ENCODE results near the gene SMC4. TPM values are rescaled to one million over a fixed set of nuclear protein-coding genes. Genes with fewer than 3 reads are reported as not detected.
A peak's percentile ranks its signal among the peaks of the same experiment; 100 is the strongest.

The SMC4 gene
- total and polyA plus RNA-seq, 2 of the 8 experiments (the other 6 are each of a cell fraction or from before 2014, with no cell fraction given): 26.6 to 118 TPM

DNA sequence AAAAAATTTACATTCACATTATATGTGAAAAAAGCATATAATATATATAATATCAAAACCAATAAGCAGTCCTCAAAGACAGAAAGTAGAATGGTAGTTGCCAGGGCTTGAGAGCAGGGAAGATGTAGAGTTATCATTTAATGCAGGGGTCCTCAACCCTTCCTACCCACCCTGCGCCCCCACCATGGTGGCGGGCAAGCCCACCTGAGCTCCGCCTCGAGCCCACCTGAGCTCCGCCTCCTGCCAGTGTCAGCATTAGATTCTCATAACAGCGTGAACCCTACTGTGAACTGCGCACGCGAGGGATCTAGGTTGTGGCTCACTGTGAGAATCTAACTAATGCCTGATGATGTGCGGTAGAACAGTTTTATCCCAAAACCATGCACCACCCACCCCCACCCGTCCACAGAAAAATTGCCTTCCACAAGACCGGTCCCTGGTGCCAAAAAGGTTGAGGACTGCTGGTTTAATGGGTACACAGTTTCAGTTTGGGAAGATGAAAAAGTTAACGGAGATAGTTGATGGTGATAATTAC, 47.1 kb downstream of the SMC4 start:
- Histone ChIP-seq H4K8ac (ENCODE audit: extremely low read depth, insufficient read depth, low read length) (peak overlapping the region; percentile 40; the same call in 1 of the 2 replicates), H3K79me1 (ENCODE audit: low read depth, low read length) (no peaks in the 10 kb centered on the region; the same call in 1 of the 2 replicates), H4K20me1 (replicated peaks in 1 of 2; ENCODE audit: control insufficient read depth in 1 of 2, insufficient read depth in 2 of 2, low read length in 2 of 2) (peaks cover 1% of the 10 kb centered on the region in 2 experiments), H3K27ac (ENCODE audit: low read depth, low read length) (no peak overlapping the region), H2BK12ac (ENCODE audit: low read depth, low read length) (no peak overlapping the region), H4K5ac (ENCODE audit: insufficient read length, low read depth, low read length) (no peak overlapping the region), H2BK20ac (ENCODE audit: low read length) (no peak overlapping the region), H3K4me2 (ENCODE audit: insufficient read depth in 1 of 2, low read depth in 2 of 2, low read length in 2 of 2) (peak overlapping the region in 1 of 2 experiments; percentile 41; a peak in 1 of 4 replicates), H2AK5ac (ENCODE audit: low read depth, low read length) (no peak overlapping the region), H3K23ac (ENCODE audit: insufficient read length) (no peak overlapping the region), H3K23me2 (ENCODE audit: low read depth, low read length) (peaks cover 6% of the 10 kb centered on the region), H2AFZ (ENCODE audit: low read length) (no peak overlapping the region), H3K27me3 (replicated peaks in 1 of 4; ENCODE audit: control insufficient read depth in 3 of 4, extremely low read depth in 1 of 4, insufficient read depth in 3 of 4, low read length in 3 of 4) (no peaks in the 10 kb centered on the region), H3K18ac (ENCODE audit: extremely low read depth, low read length) (no peak overlapping the region), H3K4ac (replicated peaks; ENCODE audit: insufficient read length, low read depth, low read length) (no peak overlapping the region), H3K36me3 (ENCODE audit: control insufficient read depth in 2 of 4, insufficient read depth in 4 of 4, low read length in 3 of 4) (peaks cover 0 to 53% (median 16%) of the 10 kb centered on the region in 4 experiments; a peak in 4 of 8 replicates), H3K9me3 (ENCODE audit: insufficient read depth in 2 of 2, low read depth in 1 of 2, low read length in 1 of 2) (peaks cover 0 to 2% of the 10 kb centered on the region in 2 experiments; a peak in 3 of 4 replicates), H3K9ac (replicated peaks in 1 of 4; ENCODE audit: extremely low read depth in 1 of 4, low read depth in 3 of 4, low read length in 3 of 4) (no peak overlapping the region), H2BK120ac (replicated peaks; ENCODE audit: low read depth, low read length) (no peak overlapping the region), H4K91ac (replicated peaks; ENCODE audit: insufficient read length, low read length) (no peak overlapping the region), H2BK5ac (ENCODE audit: low read depth, low read length) (no peak overlapping the region), H3K4me1 (replicated peaks in 1 of 4; ENCODE audit: control insufficient read depth in 3 of 4, insufficient read depth in 4 of 4, low read length in 3 of 4) (peaks cover 0 to 5% (median 0%) of the 10 kb centered on the region in 4 experiments; a peak in 3 of 7 replicates), H3K79me2 (ENCODE audit: control insufficient read depth in 1 of 2, insufficient read depth in 2 of 2, low read length in 2 of 2) (peaks cover 35 to 75% of the 10 kb centered on the region in 2 experiments), H3K4me3 (ENCODE audit: extremely low read depth in 1 of 4, insufficient read depth in 2 of 4, low read depth in 3 of 4, low read length in 4 of 4) (peak overlapping the region in 1 of 4 experiments; percentile 92; a peak in 2 of 8 replicates), H3K14ac (ENCODE audit: insufficient read length) (no peak overlapping the region), H2BK15ac (ENCODE audit: low read length) (no peak overlapping the region), H3K56ac (replicated peaks; ENCODE audit: insufficient read length, low read depth, low read length) (no peak overlapping the region)
- ChIA-PET POLR2A (ENCODE audit: partially characterized antibody) (interaction anchor here (4.7 kb wide), 1 partner anchor 10 kb away, joined by 70 read pairs; no protein-coding TSS in a partner anchor), CTCF (ENCODE audit: partially characterized antibody) (interaction anchor here (1.2 kb wide), 1 partner anchor 11 kb away, joined by 4 read pairs; no protein-coding TSS in a partner anchor)
- no peak for DNase-seq (ENCODE audit: low read depth in 1 of 2, low spot score in 2 of 2)
- WGBS, 2 experiments (ENCODE audit: extremely low coverage in 1 of 2, insufficient coverage in 1 of 2, insufficient read length in 1 of 2, insufficient replicate concordance in 2 of 2, low coverage in 1 of 2, low lambda C conversion rate in 2 of 2, missing lambda C conversion rate in 1 of 2): 92% methylated on average over 13 of the region's 13 CpGs; no CpG with 5 or more reads in 1 of the 2 experiments
- TF ChIP-seq POLR2AphosphoS5 (IDR thresholded peaks at IDR 0.05; ENCODE audit: low read depth, low read length) (peak; percentile 43; the same call in 1 of the 2 replicates), POU5F1 (IDR thresholded peaks at IDR 0.05; ENCODE audit: low read depth, low read length) (no peak), PHF8 (conservative IDR thresholded peaks at IDR 0.05; ENCODE audit: low read depth, low read length) (no peak), ASH2L (IDR thresholded peaks at IDR 0.05; ENCODE audit: low read length) (no peak), TAF1 (IDR thresholded peaks at IDR 0.05; ENCODE audit: low read depth, low read length) (no peak), TBP (IDR thresholded peaks at IDR 0.05; ENCODE audit: low read depth, low read length) (no peak), GTF2F1 (IDR thresholded peaks at IDR 0.05; ENCODE audit: borderline replicate concordance, low read depth, low read length) (no peak), SAP30 (IDR thresholded peaks at IDR 0.05; ENCODE audit: insufficient read depth, insufficient replicate concordance, low read length) (no peak)
- TF ChIP-seq, protein P1, sequence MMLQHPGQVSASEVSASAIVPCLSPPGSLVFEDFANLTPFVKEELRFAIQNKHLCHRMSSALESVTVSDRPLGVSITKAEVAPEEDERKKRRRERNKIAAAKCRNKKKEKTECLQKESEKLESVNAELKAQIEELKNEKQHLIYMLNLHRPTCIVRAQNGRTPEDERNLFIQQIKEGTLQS (IDR thresholded peaks at IDR 0.05; ENCODE audit: insufficient read depth, low read depth, low read length): no peak
- FAIRE-seq: no peak
